B cell (primary cell): Measurements from ENCODE around the gene MED27. TPM values are rescaled to one million over a fixed set of nuclear protein-coding genes. Genes with fewer than 3 reads are reported as not detected.

Experiments
- ATAC-seq: fragments of 200-7000 bp; cut with Tn5 transposase; one replicate; pipeline ENCODE4 v1.10.0; 2021; ENCODE audit warnings: low read depth, mild to moderate bottlenecking, moderate number of reproducible peaks, moderate library complexity
- CTCF ChIA-PET: fragments of 350-600 bp; sonication (Branson Sonifier 250); formaldehyde crosslinking; loops from one replicate; lab custom pipeline; 2021; ENCODE audit warnings: antibody characterized with exemption, inconsistent platforms; lab: Charles Lee
- POLR2A ChIA-PET: fragments of 350-600 bp; sonication (Branson Sonifier 250); formaldehyde crosslinking; loops from one replicate; lab custom pipeline; 2021; ENCODE audit warnings: antibody characterized with exemption; lab: Charles Lee
- DNase-seq: peaks from one replicate; pipeline ENCODE4 v3.0.0; 2013
- H2AFZ ChIP-seq: 2 replicates; pipeline ENCODE4 v1.6.1; 2012; ENCODE audit warnings: mild to moderate bottlenecking, low read depth, low read length; ENCODE audit not compliant: insufficient read depth, poor library complexity, severe bottlenecking
- H3K27ac ChIP-seq, 2 donors: 1 replicate in 1 of 2; 2 replicates in 1 of 2; pipeline ENCODE4 v1.5.1; 2012 to 2013; ENCODE audit warnings: low read length in 2 of 2, mild to moderate bottlenecking in 2 of 2, moderate library complexity in 1 of 2
- H3K27me3 ChIP-seq, 4 experiments: fragments of 200-600 bp in 1 of 4; sonication (generic) in 1 of 4; replicated peaks in 1 of 4; 1 replicate in 2 of 4; 2 replicates in 2 of 4; pipeline versions ENCODE4 v1.6.1 to v1.7.0; 2013 to 2016; ENCODE audit warnings: low read length in 3 of 4, mild to moderate bottlenecking in 2 of 4, mixed read lengths in 1 of 4, moderate library complexity in 1 of 4; ENCODE audit not compliant: insufficient read depth in 4 of 4, control insufficient read depth in 3 of 4; ENCODE audit errors: control extremely low read depth in 1 of 4
- H3K36me3 ChIP-seq, 2 experiments: replicated peaks in 1 of 2; 1 replicate in 1 of 2; 2 replicates in 1 of 2; pipeline versions ENCODE4 v1.6.1 to v1.7.1; 2013; ENCODE audit warnings: low read length in 1 of 2; ENCODE audit not compliant: insufficient read depth in 2 of 2, control insufficient read depth in 1 of 2; ENCODE audit errors: control extremely low read depth in 1 of 2, extremely low read depth in 1 of 2
- H3K4me1 ChIP-seq, 2 donors: fragments of 200-600 bp in 1 of 2; sonication (generic) in 1 of 2; 1 replicate in 1 of 2; 2 replicates in 1 of 2; pipeline versions ENCODE4 v1.5.1 to v1.6.1; 2013 to 2017; ENCODE audit warnings: low read length in 2 of 2; ENCODE audit not compliant: control insufficient read depth in 2 of 2, insufficient read depth in 2 of 2
- H3K4me2 ChIP-seq: replicated peaks from 2 replicates; pipeline ENCODE3; 2012; ENCODE audit warnings: mild to moderate bottlenecking, low read depth, low read length; ENCODE audit not compliant: poor library complexity, severe bottlenecking
- H3K4me3 ChIP-seq, 5 experiments: fragments of 200-600 bp in 1 of 5; sonication (generic) in 1 of 5; 1 replicate in 3 of 5; 2 replicates in 2 of 5; pipeline versions ENCODE4 v1.5.1 to v1.7.0; 2011 to 2016; ENCODE audit warnings: low read length in 4 of 5, mild to moderate bottlenecking in 4 of 5, low read depth in 2 of 5, control low read depth in 1 of 5, moderate library complexity in 1 of 5; ENCODE audit not compliant: insufficient read depth in 1 of 5; ENCODE audit errors: control extremely low read depth in 1 of 5, extremely low read depth in 1 of 5
- H3K79me2 ChIP-seq: fragments of 200-600 bp; sonication (generic); one replicate; pipeline ENCODE4 v1.6.0; 2016; ENCODE audit warnings: low read length; ENCODE audit not compliant: control insufficient read depth, insufficient read depth
- H3K9ac ChIP-seq: fragments of 200-600 bp; sonication (generic); 2 replicates; pipeline ENCODE4 v1.6.1; 2017; ENCODE audit warnings: mild to moderate bottlenecking, low read length, moderate library complexity
- H3K9me3 ChIP-seq, 3 donors: one replicate each; pipeline versions ENCODE4 v1.6.1 to v1.7.1; 2013; ENCODE audit warnings: low read length in 2 of 3; ENCODE audit not compliant: control insufficient read depth in 2 of 3, insufficient read depth in 1 of 3; ENCODE audit errors: control extremely low read depth in 1 of 3
- H4K20me1 ChIP-seq: 2 replicates; pipeline ENCODE4 v1.6.0; 2012; ENCODE audit warnings: mild to moderate bottlenecking, low read length; ENCODE audit not compliant: insufficient read depth, control insufficient read depth, poor library complexity, severe bottlenecking
- H3K27ac Mint-ChIP-seq: one replicate; pipeline ENCODE4 v1.8.0; 2021; ENCODE audit warnings: mixed read lengths
- H3K27me3 Mint-ChIP-seq: one replicate; pipeline ENCODE4 v1.8.0; 2021; ENCODE audit warnings: mixed read lengths
- H3K4me1 Mint-ChIP-seq: one replicate; pipeline ENCODE4 v1.8.0; 2021; ENCODE audit warnings: mixed read lengths
- H3K4me3 Mint-ChIP-seq: one replicate; pipeline ENCODE4 v1.8.0; 2021; ENCODE audit warnings: mixed read lengths
- H3K9me3 Mint-ChIP-seq: one replicate; pipeline ENCODE4 v1.8.0; 2022; ENCODE audit warnings: mixed read lengths; ENCODE audit not compliant: insufficient read depth
- EZH2 ChIP-seq: IDR thresholded peaks from 2 replicates; pipeline ENCODE4 v1.6.1; 2012; ENCODE audit warnings: borderline replicate concordance, low read depth, mild to moderate bottlenecking, moderate library complexity, low read length; ENCODE audit not compliant: insufficient read depth, poor library complexity, severe bottlenecking
- WGBS: methylation state at CpG from one replicate; pipeline ENCODE4 v1.1.5; 2013; ENCODE audit warnings: missing lambda C conversion rate; ENCODE audit not compliant: insufficient coverage; 5-methylcytosine and 5-hydroxymethylcytosine counted together
- intact Hi-C: fragments of 100-400 bp; cut with micrococcal nuclease; formaldehyde crosslinking; loops from one replicate; pipeline ENCODE4 v1.10.0; 2022
- polyA plus RNA-seq: library from polyadenylated mRNA; depleted of rRNA; stranded (reverse); fragments of >200 nt; gene quantifications from 2 replicates; pipeline ENCODE4 v1.2.3, GENCODE V29; 2012
- total RNA-seq, 2 donors: library from RNA; stranded (reverse); fragments of 120-200 nt in 1 of 2; gene quantifications; 1 replicate in 1 of 2; 2 replicates in 1 of 2; pipeline versions ENCODE4 v1.2.3 to v1.2.4, GENCODE V29; 2013 to 2022
- TF ChIP-seq, protein P1 (sequence below): fragments of 200-600 bp; IDR thresholded peaks from one replicate; pipeline ENCODE4 v1.8.0; 2022; ENCODE audit warnings: antibody characterized with exemption, mild to moderate bottlenecking

Gene MED27
- total and polyA plus RNA-seq, 2 donors (not counting 1 experiment from before 2014, with no cell fraction given), result 17.4 to 17.7 TPM

DNA sequence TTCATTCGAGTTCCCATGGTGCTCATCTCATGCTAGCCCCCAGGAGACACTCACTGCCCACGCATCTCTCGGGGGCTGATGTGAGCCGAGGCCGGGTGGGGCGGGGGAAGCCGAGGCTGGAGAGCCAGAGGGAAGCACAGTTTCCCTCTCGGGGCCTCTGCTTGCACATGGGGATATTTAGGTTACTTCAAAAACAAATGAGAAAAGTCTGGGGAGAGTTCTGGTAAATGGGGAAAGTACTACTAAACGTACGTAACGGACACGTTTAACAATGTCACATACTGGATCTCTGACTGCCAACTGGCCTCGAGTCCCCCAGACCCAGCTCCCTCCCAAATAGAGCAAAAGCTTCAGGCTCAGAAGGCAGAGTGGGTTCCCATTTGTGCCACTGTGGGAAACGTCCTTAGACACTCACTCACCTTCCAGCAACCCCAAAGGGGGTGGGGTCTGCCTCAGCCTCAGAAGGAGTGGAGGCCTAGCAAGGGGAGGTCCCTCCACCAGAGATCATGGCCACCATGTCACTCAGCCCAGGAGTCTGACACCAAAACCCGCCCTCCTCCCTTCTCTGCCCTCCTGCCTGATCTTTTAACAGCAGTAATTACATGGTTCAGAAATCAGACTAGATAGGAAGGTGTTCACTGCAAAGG lies 48.3 kb upstream of the MED27 start:
- TF ChIP-seq, protein P1, sequence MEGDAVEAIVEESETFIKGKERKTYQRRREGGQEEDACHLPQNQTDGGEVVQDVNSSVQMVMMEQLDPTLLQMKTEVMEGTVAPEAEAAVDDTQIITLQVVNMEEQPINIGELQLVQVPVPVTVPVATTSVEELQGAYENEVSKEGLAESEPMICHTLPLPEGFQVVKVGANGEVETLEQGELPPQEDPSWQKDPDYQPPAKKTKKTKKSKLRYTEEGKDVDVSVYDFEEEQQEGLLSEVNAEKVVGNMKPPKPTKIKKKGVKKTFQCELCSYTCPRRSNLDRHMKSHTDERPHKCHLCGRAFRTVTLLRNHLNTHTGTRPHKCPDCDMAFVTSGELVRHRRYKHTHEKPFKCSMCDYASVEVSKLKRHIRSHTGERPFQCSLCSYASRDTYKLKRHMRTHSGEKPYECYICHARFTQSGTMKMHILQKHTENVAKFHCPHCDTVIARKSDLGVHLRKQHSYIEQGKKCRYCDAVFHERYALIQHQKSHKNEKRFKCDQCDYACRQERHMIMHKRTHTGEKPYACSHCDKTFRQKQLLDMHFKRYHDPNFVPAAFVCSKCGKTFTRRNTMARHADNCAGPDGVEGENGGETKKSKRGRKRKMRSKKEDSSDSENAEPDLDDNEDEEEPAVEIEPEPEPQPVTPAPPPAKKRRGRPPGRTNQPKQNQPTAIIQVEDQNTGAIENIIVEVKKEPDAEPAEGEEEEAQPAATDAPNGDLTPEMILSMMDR, result no peak
- no peak for TF ChIP-seq EZH2
- peaks cover 0 to 44% (median 10%) of the 10 kb centered on the region in 4 experiments for H3K27me3 ChIP-seq
- H3K36me3 ChIP-seq, result no peaks in the 10 kb centered on the region
- CTCF ChIA-PET, result no interaction called here
- no peak overlapping the region for H3K9ac ChIP-seq
- no peak overlapping the region for H3K4me3 Mint-ChIP-seq
- H3K79me2 ChIP-seq, result no peaks in the 10 kb centered on the region
- DNase-seq, result no peak
- no peak overlapping the region for H3K4me2 ChIP-seq
- H3K4me1 ChIP-seq, result peaks cover 0 to 3% of the 10 kb centered on the region in 2 donors
- H2AFZ ChIP-seq, result no peak overlapping the region
- H3K27me3 Mint-ChIP-seq, result peaks cover 82% of the 10 kb centered on the region
- ATAC-seq, result no peak
- no peaks in the 10 kb centered on the region for H3K9me3 Mint-ChIP-seq
- H3K9me3 ChIP-seq, result peaks cover 0 to 2% (median 0%) of the 10 kb centered on the region in 3 donors
- POLR2A ChIA-PET, result no interaction called here
- H4K20me1 ChIP-seq, result no peaks in the 10 kb centered on the region
- H3K4me1 Mint-ChIP-seq, result peaks cover 5% of the 10 kb centered on the region
- H3K4me3 ChIP-seq, result no peak overlapping the region
- no peak overlapping the region for H3K27ac ChIP-seq
- 51% methylated on average over 9 of the region's 15 CpGs for WGBS
- no peak overlapping the region for H3K27ac Mint-ChIP-seq
- intact Hi-C loops, result no loop called here

DNA sequence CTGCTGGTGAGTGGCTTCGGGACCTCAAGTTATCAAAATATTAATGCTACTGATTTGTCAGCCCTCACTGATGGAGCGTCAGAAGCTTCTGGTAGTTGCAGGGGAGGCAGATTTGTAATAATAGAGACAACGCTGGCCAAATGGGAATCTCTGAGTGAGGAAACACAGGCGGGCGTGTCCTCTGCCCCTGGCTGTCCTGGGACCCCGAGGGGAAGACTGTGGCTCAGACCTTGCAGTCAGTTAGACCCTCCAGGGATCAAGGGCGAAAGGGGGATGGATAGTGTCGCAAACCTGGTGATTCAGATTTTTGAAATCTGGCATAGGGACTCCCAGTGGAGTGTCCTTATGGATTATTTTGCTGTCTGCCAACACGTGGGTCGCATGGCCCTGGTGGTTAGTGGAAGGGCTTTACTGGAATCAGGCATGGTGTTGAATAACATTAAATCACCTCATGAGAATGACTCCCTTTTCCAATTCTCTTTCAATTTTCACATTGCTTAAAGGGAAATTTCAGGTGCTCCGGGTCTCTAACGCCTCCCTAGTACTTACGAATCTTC lies 47.1 kb upstream of the MED27 start:
- H3K27me3 Mint-ChIP-seq, result peaks cover 80% of the 10 kb centered on the region
- Histone ChIP-seq H3K9me3 (peaks cover 0 to 2% (median 0%) of the 10 kb centered on the region in 3 donors), H4K20me1 (no peaks in the 10 kb centered on the region), H3K36me3 (no peaks in the 10 kb centered on the region), H2AFZ (no peak overlapping the region), H3K9ac (no peak overlapping the region), H3K27me3 (peaks cover 0 to 46% (median 13%) of the 10 kb centered on the region in 4 experiments), H3K4me2 (no peak overlapping the region), H3K4me1 (peaks cover 0 to 3% of the 10 kb centered on the region in 2 donors), H3K4me3 (no peak overlapping the region), H3K79me2 (no peaks in the 10 kb centered on the region), H3K27ac (no peak overlapping the region)
- peak overlapping the region; percentile 11 for H3K4me3 Mint-ChIP-seq
- WGBS, result 65% methylated on average over 9 of the region's 13 CpGs
- ChIA-PET CTCF (interaction anchor here (1.5 kb wide), 1 partner anchor 44 kb away, joined by 3 read pairs; no protein-coding TSS in a partner anchor), POLR2A (no interaction called here)
- DNase-seq (no peak), ATAC-seq (no peak)
- intact Hi-C loops, result no loop called here
- peaks cover 5% of the 10 kb centered on the region for H3K4me1 Mint-ChIP-seq
- H3K27ac Mint-ChIP-seq, result no peak overlapping the region
- H3K9me3 Mint-ChIP-seq, result no peaks in the 10 kb centered on the region
- TF ChIP-seq, protein P1, result no peak
- TF ChIP-seq EZH2, result no peak
